GM23248 (cell line): ENCODE results near the gene CPAMD8. TPM values are rescaled to one million over a fixed set of nuclear protein-coding genes. Genes with fewer than 3 reads are reported as not detected.

Source experiments
- DNase-seq: peaks from one replicate; pipeline ENCODE4 v3.0.0-alpha.2; 2015
- H2AFZ ChIP-seq: fragments of 200-600 bp; sonication (generic); 2 replicates; pipeline ENCODE4 v1.6.1; 2016; ENCODE audit warnings: antibody characterized with exemption
- H3F3A ChIP-seq: fragments of 200-600 bp; sonication (generic); 2 replicates; pipeline ENCODE4 v1.6.1; 2016; ENCODE audit warnings: mild to moderate bottlenecking, antibody characterized with exemption, mixed run types; ENCODE audit not compliant: insufficient read depth
- H3K27ac ChIP-seq: fragments of 200-600 bp; sonication (generic); 2 replicates; pipeline ENCODE4 v1.5.1; 2016; ENCODE audit warnings: mild to moderate bottlenecking
- H3K27me3 ChIP-seq: fragments of 200-600 bp; sonication (generic); replicated peaks from 2 replicates; pipeline ENCODE4 v1.6.1; 2016; ENCODE audit warnings: mild to moderate bottlenecking; ENCODE audit not compliant: insufficient read depth
- H3K36me3 ChIP-seq: fragments of 200-600 bp; sonication (generic); 2 replicates; pipeline ENCODE4 v1.6.1; 2016; ENCODE audit warnings: low read depth, mild to moderate bottlenecking
- H3K4me1 ChIP-seq: fragments of 200-600 bp; sonication (generic); 2 replicates; pipeline ENCODE4 v1.6.1; 2016; ENCODE audit warnings: mild to moderate bottlenecking; ENCODE audit not compliant: insufficient read depth
- H3K4me2 ChIP-seq: fragments of 200-600 bp; sonication (generic); one replicate; pipeline ENCODE4 v1.6.1; 2016; ENCODE audit warnings: mild to moderate bottlenecking; ENCODE audit not compliant: unreplicated experiment
- H3K4me3 ChIP-seq: fragments of 200-600 bp; sonication (generic); 2 replicates; pipeline ENCODE4 v1.5.1; 2016; ENCODE audit warnings: mild to moderate bottlenecking
- H3K79me2 ChIP-seq: fragments of 200-600 bp; sonication (generic); 2 replicates; pipeline ENCODE4 v1.6.1; 2016; ENCODE audit warnings: mild to moderate bottlenecking; ENCODE audit not compliant: insufficient read depth
- H3K9ac ChIP-seq: fragments of 200-600 bp; sonication (generic); 2 replicates; pipeline ENCODE4 v1.6.1; 2016; ENCODE audit warnings: mild to moderate bottlenecking
- H3K9me2 ChIP-seq: fragments of 200-600 bp; sonication (generic); 2 replicates; pipeline ENCODE4 v1.6.1; 2016; ENCODE audit warnings: mixed run types, mild to moderate bottlenecking, moderate library complexity; ENCODE audit not compliant: insufficient read depth
- H3K9me3 ChIP-seq: fragments of 200-600 bp; sonication (generic); one replicate; pipeline ENCODE4 v1.6.1; 2017; ENCODE audit warnings: low read depth
- H4K20me1 ChIP-seq: fragments of 200-600 bp; sonication (generic); 2 replicates; pipeline ENCODE4 v1.6.0; 2016; ENCODE audit not compliant: insufficient read depth
- EZH2 ChIP-seq: fragments of 200-600 bp; sonication (generic); IDR thresholded peaks from 2 replicates; pipeline ENCODE4 v1.6.1; 2018; ENCODE audit warnings: antibody characterized with exemption, mild to moderate bottlenecking; ENCODE audit not compliant: insufficient read depth, poor library complexity, severe bottlenecking
- EZH2phosphoT487 ChIP-seq: fragments of 200-600 bp; sonication (generic); IDR thresholded peaks from 2 replicates; pipeline ENCODE4 v1.6.1; 2018; ENCODE audit warnings: antibody characterized with exemption, moderate library complexity, mild to moderate bottlenecking, low read depth; ENCODE audit not compliant: insufficient read depth
- WGBS, 2 experiments: methylation state at CpG; one replicate each; pipeline ENCODE4 v1.1.6; 2015 to 2017; ENCODE audit warnings: low lambda C conversion rate in 2 of 2, low coverage in 1 of 2; ENCODE audit errors: missing lambda C conversion rate in 2 of 2; 5-methylcytosine and 5-hydroxymethylcytosine counted together
- in situ Hi-C: fragments of 300-500 bp; cut with MboI; formaldehyde crosslinking; loops from 2 replicates; pipeline ENCODE4 v1.15.0; 2020
- polyA plus RNA-seq: library from polyadenylated mRNA; unstranded; fragments of >200 nt; fragmentation: Nextera tagmentation; extraction: Ambion mirVana; gene quantifications from 2 replicates; pipeline ENCODE4 v1.2.1, GENCODE V29; 2016
- total RNA-seq: library from RNA; depleted of rRNA; stranded (reverse); fragments of >200 nt; shearing (Covaris generic); gene quantifications from 2 replicates; pipeline ENCODE4 v1.2.3, GENCODE V29; 2014

CPAMD8 gene
- total and polyA plus RNA-seq, 2 experiments from 2014 or later = 0.76 to 0.80 TPM

DNA sequence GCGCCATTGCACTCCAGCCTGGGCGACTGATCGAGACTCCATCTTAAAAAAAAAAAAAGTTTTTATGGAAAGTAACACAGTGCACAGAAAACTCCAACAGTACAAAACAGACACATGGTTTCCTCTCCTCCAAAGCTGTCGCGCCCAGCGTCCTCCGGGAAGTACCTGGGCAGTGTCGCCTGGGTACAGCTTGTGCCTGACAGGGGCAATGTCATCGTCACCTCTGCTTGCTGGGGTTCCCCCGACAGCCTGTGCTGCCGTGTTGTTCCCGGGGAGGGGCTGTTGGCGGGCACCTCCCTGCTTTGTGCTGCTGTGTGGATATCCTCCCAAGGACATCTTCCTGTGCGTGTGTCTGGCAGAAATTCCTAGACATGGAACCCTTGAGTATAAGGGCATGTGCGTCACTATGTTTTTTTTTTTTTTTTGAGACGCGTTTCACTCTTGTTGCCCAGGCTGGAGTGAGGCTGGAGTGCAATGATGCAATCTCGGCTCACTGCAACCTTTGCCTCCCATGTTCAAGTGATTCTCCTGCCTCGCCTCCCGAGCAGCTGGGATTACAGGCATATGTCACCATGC is 140.2 kb downstream of the CPAMD8 start:
- in situ Hi-C loops = no loop called here
- no peak overlapping the region for H3K9ac ChIP-seq
- H3K9me3 ChIP-seq = no peaks in the 10 kb centered on the region
- H3K79me2 ChIP-seq = no peaks in the 10 kb centered on the region
- H3K36me3 ChIP-seq = no peaks in the 10 kb centered on the region
- TF ChIP-seq EZH2phosphoT487 = no peak
- no peak for TF ChIP-seq EZH2
- H4K20me1 ChIP-seq = no peaks in the 10 kb centered on the region
- H3K9me2 ChIP-seq = no peaks in the 10 kb centered on the region
- no peaks in the 10 kb centered on the region for H3F3A ChIP-seq
- H3K27ac ChIP-seq = no peak overlapping the region
- H3K4me3 ChIP-seq = no peak overlapping the region
- no peaks in the 10 kb centered on the region for H3K27me3 ChIP-seq
- no peaks in the 10 kb centered on the region for H3K4me1 ChIP-seq
- DNase-seq = peak; percentile 50
- no peak overlapping the region for H2AFZ ChIP-seq
- no peak overlapping the region for H3K4me2 ChIP-seq
- 46 to 53% methylated on average over 20 of the region's 20 CpGs for WGBS, 2 experiments

DNA sequence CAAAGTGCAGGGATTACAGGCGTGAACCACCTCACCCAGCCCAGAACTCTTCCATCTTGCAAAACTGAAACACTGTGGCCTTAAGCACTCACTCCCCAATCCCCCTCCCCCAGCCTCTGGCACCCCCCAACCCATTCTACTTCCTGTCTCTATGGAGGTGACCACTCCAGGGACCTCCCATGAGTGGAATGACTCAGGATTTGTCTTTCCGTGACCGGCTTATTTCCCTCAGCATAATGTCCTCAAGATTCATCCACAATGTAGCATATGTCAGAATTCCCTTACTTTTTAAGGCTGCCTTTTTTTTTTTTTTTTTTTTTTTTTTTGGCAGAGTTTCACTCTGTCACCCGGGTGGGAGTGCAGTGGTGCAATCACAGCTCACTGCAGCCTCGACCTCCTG is 141.4 kb downstream of the CPAMD8 start:
- in situ Hi-C loops = no loop called here
- 36% methylated on average over 5 of the region's 5 CpGs for WGBS, 2 experiments
- Histone ChIP-seq H3F3A (no peaks in the 10 kb centered on the region), H3K4me2 (no peak overlapping the region), H3K9ac (no peak overlapping the region), H3K36me3 (no peaks in the 10 kb centered on the region), H2AFZ (no peak overlapping the region), H3K27ac (no peak overlapping the region), H4K20me1 (no peaks in the 10 kb centered on the region), H3K79me2 (no peaks in the 10 kb centered on the region), H3K9me3 (no peaks in the 10 kb centered on the region), H3K27me3 (no peaks in the 10 kb centered on the region), H3K4me3 (no peak overlapping the region), H3K4me1 (no peaks in the 10 kb centered on the region), H3K9me2 (no peaks in the 10 kb centered on the region)
- no peak for DNase-seq
- no peak for TF ChIP-seq EZH2phosphoT487
- no peak for TF ChIP-seq EZH2

DNA sequence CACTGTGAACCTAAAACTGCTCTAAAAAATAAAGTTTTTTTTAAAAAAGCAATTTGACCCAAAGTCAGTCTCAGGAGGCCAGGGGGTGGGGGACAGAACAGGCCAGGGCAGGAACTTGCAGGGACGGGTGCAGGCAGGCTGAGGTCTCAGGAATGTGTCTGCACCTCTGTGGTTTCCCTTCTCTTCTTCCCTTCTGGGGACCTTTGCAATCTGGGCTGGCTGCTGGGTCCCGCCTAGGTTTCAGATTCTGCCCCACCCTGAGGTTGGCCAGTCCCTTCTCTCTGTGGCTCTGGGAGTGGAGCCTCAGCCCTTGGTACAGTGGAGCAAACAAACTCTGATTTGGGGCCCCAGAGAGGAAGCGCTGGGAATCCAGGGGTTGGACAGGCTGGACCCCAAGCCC is 143.1 kb downstream of the CPAMD8 start:
- H3K4me3 ChIP-seq = no peak overlapping the region
- no peaks in the 10 kb centered on the region for H4K20me1 ChIP-seq
- no peaks in the 10 kb centered on the region for H3K9me2 ChIP-seq
- H2AFZ ChIP-seq = no peak overlapping the region
- TF ChIP-seq EZH2phosphoT487 (no peak), EZH2 (no peak)
- H3K4me1 ChIP-seq = no peaks in the 10 kb centered on the region
- no peak overlapping the region for H3K9ac ChIP-seq
- 72 to 73% methylated on average over 3 of the region's 3 CpGs for WGBS, 2 experiments
- in situ Hi-C loops = no loop called here
- no peaks in the 10 kb centered on the region for H3F3A ChIP-seq
- H3K79me2 ChIP-seq = no peaks in the 10 kb centered on the region
- no peaks in the 10 kb centered on the region for H3K27me3 ChIP-seq
- no peak overlapping the region for H3K4me2 ChIP-seq
- H3K36me3 ChIP-seq = no peaks in the 10 kb centered on the region
- no peaks in the 10 kb centered on the region for H3K9me3 ChIP-seq
- DNase-seq = no peak
- no peak overlapping the region for H3K27ac ChIP-seq

DNA sequence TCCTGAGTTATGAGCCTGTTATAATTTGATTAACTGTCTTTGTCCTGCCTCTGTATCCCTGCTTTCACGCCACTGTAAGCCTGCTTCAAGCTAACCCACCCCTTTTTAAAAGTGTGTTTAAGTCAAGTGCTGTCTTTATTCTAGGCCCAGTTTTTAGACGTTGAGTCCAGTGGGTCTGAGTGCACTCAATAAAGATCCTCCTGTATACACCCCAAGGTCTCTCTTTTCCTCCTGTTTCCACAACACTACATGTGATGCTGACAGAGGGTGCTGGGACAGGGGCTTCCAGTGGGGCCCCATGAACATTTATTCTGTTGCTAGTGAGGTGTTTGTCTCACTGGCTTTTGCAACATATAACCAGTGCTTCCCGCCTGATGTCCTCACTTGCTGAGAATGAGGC is 144.5 kb downstream of the CPAMD8 start:
- no peaks in the 10 kb centered on the region for H3K27me3 ChIP-seq
- no peak overlapping the region for H3K4me2 ChIP-seq
- no peaks in the 10 kb centered on the region for H3F3A ChIP-seq
- no peak overlapping the region for H3K4me3 ChIP-seq
- 90 to 94% methylated on average over 3 of the region's 3 CpGs for WGBS, 2 experiments
- H3K9ac ChIP-seq = no peak overlapping the region
- in situ Hi-C loops = no loop called here
- no peaks in the 10 kb centered on the region for H3K79me2 ChIP-seq
- DNase-seq = no peak
- H3K9me3 ChIP-seq = no peaks in the 10 kb centered on the region
- H3K36me3 ChIP-seq = no peaks in the 10 kb centered on the region; the same call in 1 of the 2 replicates
- no peaks in the 10 kb centered on the region for H3K9me2 ChIP-seq
- H3K4me1 ChIP-seq = no peaks in the 10 kb centered on the region
- H2AFZ ChIP-seq = no peak overlapping the region
- H3K27ac ChIP-seq = no peak overlapping the region
- TF ChIP-seq EZH2phosphoT487 = no peak
- no peak for TF ChIP-seq EZH2
- no peaks in the 10 kb centered on the region for H4K20me1 ChIP-seq
